HL-60/S4 treated with retinoic acid at 250 ng/mL for 4 days and 3 days (cell line): ENCODE results near the gene ZBTB42.

Source experiments
- in situ Hi-C: fragments of 300-500 bp; cut with MboI; formaldehyde crosslinking; loops from 2 replicates; pipeline ENCODE4 v1.7.0; 2022; ENCODE audit warnings: low sequenced_read_pairs

Gene ZBTB42

DNA sequence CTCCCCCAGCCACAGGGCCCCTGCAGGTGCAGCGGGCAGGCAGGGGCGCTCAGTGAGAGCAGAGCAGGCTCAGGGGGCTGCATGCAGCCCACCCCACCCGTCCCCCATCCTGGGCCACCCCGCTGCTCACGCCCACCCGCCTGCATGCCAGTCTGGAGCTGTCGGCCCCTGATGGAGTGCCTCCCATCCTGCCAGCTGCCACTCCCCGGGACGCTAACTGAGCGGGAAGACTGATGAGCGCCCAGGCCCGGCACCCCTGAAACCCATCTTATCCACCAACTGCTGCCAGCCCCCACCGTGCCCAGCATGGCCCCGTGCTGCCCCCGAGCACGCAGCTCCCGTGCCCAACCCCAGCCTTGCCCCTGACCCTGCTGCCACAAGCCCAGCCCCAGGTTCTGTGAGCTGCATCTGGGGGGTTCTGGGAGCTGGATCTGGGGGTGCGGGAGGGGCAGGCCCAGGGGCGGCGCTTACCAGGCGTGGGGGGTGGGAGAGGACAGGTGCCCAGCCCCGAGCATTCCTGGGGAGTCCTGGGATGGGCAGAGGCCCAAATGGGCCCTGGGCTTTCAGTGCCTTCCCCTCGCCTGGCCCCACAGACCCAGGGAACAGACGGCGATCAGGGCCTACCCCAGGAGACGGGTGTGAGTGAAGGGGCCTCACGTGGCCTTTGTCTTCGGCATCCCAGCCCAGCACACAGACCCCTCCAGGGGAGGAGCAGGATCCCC is 18.7 kb upstream of the ZBTB42 start:
- in situ Hi-C loops: no loop called here

DNA sequence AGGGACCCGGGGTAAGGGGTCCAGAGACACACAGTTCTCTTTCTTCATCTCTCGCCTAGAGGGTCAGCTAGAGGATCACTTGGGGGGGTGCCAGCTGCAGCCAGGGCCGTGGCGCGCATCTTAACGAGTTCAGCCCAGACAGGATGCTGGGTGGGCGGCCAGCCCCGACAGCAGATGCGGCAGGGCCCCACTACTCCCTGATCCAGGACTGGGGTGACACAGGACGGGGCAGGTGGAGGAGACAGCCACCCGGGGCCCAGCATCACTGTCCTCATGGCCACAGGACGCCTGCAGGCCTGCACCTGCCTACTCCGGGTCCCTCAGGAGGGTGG is 18.1 kb upstream of the ZBTB42 start:
- in situ Hi-C loops: no loop called here

DNA sequence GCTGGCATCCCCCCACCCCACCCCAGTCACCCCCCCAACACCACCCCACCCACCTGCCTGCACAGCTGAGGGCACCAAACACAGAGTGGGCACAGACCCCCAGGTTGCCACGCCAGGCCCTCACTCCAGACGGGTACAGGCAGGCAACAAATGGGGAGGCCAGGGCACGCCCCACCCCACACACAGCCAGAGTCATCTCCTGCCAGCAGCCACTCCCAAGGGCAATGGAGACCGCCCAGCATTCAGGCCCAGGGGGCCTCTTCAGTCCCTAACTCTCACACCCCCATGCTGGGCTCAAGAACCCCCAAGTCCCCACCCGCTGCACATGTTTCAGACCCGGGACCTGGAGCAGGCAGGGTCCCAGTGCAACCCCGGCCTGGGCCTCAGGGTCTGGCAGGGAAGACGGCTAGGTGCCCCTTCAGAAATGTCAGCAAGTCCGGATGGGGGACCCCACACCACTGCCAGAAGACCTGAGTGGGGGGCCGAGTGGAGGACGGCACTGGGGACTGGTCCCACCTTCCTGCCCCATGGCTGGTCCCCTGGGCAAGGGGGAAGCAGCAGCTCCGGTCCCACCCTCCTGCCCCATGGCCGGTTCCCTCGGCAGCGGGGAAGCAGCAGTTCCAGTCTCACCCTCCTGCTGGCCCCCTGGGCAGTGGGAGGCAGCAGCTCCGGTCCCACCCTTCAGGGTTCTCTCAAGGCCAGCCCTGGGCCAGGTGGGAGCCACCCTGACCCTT is 17.2 kb upstream of the ZBTB42 start:
- in situ Hi-C loops: no loop called here

DNA sequence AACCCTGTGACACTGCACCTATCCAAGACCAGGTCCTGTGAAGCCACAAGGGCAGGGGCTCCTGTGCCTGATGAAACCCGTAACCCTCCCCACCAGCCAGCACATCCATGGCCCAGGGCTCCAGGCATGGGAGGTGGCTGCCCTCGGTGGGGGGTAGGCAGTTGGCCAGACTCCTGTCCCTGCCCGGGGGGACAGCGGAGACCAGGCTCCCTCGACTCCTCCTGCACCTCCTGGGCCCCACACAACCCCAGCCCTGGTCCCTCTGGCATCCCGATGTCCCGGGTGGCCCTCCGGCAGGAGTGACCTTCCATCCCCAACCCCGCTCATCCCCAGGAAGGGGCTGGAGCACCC is 16.7 kb upstream of the ZBTB42 start:
- in situ Hi-C loops: no loop called here

DNA sequence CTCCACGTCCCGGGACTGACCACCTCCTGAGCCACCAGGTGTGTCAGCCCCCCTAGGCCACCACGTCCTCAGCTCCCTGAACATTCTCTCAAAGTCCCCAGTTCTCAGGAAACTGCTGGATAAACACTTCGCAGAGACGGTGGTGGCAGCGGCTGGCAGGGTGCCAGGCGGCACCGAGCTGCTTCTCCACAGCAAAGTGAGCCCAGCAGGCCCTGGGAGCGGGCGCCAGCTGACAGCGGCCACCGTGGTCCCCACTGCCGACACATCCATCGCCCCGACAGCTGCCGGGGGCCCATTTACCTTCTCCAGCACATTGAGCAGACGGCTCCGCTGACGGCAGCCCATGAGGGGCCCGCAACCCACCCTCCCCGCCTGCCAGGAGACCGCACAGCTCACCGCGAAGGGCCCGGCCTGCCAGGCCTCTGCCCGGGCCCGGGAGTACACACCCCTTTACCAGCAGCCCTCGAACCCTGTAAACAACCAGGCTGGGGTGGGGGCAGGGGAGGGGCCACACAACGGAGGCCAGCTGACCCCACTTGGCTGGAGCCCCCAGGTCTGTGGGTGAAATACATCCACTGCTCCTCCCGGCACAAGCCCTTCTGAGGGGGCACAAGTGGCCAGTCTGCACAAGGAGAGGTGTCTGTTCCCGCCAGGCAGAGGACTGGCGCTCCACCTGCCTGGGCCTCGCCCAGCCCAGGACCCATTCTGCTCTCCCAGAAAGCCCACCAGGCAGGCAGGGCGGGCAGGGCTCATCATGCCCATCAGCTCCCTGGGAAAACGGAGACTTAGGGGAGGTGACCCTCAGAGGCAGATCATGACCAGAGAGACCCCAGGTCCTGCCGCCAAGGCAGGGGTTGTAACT is 15.8 kb upstream of the ZBTB42 start:
- in situ Hi-C loops: no loop called here

DNA sequence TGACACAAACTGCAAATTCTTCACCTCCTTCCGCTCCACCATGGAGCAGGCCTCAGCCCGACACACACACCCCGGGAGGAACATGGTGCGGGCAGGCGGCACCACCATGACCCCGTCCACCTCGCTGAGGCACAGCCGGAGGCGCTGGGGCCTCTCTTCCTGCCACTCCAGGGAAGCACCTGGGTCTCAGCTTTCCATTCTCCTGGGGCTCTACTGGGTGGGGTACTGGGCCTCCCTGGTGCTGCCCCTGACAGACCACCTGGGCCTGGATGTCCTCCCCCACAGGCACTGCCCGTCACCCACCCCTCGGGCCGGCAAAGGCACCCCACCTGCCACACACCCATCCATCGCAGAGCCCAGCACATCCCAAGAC is 15.2 kb upstream of the ZBTB42 start:
- in situ Hi-C loops: no loop called here

DNA sequence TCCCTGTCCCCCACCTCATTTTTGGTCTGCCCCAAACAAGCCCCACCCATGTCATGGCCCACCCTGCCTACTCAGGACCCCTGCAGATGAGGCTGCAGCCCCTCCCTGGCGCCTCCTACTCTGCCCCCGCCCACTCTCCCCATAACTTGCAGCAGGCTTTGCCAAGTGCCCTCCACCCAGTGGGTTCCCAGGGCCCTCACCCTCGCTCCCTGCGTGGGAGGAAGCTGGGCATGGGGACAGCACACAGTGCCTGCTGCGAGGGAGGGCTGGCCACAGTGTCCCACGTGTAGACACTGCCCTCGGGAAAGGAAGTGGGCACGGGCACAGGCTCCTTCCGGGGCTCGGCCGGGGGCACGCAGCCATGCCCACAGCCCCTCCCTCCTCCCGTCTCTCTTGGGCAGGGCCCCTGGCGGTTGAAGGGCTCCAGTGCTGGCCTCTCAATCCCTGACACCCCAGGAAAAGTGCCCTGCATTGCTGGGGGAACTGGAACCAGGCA is 14.8 kb upstream of the ZBTB42 start:
- in situ Hi-C loops: no loop called here

DNA sequence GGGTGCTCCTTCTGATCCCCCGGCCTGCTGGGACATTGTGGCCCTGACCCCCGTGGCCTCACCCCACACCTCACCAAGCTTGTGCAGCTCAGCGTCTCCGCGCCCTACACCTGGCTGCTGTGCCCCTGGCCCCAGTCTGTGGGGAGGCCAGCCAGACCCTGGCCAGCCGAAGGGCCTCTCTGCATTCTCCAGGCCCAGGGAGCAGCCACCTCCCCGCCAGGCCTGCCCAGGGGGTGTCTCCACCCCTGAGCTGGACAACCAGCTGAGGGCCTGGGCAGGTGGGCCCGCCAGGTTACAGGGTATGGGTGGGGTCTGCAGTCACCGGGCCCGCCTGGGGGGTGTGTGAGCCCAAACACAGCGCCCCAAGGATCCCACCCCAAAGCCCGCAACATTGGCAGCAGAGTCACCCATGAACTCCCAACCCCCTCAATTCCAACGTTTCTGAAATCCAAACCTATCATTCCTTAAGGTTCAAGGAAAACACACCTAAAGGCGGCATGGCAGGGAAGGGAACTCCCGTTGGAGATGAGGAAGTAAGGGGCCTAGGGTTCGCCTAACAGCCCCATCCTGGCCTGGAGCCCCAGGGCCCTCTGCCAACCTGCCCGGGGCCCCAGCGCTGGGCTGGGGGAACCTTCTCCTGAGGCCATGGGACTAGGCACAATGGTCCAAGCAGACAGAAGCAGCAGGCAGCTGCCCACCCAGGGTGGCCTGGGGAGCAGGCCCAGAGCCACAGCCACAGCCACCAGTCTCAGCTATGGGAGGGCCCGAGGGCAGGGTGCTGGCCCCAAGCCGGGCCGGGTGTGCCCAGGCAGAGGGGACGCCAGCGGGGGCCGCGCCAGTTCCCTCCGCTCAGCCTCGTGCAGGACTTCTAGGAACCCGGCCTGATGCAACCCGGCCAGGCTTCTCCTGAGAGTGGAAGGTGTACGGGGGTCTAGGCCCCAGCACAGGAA is 13.9 kb upstream of the ZBTB42 start:
- in situ Hi-C loops: no loop called here

DNA sequence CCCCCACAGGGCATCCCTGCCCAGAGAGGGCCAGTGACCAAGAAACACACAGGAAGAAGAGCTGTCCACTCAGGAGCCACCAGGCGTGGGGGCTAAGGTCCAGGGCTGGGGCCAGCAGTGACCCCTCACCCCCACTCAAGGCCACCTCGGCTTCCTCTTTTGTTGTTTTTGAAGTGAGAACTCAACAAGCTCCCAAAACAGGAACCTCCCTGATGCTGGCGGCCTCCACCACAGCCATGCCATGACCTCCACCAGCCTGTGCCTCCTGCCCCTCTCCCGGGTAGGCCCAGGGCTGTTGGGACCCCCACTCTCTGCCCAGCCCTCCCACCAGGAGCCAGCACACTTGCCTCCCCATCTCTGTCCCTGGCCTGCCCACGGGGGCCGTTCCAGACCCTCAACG is 13.2 kb upstream of the ZBTB42 start:
- in situ Hi-C loops: no loop called here

DNA sequence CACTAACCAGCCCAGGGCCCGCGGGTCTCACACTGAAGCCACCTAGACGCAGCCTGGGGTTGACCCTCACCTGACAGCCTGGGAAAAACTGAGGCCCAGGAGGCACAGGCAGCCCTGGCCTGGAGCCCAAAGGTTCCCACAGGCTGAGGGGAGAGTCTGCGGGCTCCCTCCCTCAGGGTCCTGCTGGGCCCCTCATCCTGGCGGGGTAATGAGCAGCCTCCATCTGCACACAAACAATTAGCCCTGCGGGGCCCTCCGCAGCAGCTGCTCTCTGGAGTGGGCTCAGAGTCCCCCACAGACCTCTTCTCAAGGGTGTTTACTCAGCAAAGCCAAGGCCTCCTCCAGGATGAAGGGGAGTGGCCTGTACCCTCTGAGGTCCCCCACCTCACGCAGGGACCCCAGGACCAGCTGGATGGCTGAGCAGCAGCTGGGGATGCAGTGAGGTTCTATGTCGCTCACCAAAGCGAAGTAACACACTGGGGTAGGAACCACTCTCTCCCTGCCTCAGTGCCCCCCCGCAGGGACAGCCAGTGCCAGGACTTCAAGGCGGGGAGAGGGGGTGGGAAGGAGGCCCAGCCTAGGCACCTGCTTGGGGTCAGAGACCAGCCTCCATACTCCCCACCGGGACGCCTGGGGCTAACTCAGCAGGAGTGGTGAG is 12.6 kb upstream of the ZBTB42 start:
- in situ Hi-C loops: no loop called here

DNA sequence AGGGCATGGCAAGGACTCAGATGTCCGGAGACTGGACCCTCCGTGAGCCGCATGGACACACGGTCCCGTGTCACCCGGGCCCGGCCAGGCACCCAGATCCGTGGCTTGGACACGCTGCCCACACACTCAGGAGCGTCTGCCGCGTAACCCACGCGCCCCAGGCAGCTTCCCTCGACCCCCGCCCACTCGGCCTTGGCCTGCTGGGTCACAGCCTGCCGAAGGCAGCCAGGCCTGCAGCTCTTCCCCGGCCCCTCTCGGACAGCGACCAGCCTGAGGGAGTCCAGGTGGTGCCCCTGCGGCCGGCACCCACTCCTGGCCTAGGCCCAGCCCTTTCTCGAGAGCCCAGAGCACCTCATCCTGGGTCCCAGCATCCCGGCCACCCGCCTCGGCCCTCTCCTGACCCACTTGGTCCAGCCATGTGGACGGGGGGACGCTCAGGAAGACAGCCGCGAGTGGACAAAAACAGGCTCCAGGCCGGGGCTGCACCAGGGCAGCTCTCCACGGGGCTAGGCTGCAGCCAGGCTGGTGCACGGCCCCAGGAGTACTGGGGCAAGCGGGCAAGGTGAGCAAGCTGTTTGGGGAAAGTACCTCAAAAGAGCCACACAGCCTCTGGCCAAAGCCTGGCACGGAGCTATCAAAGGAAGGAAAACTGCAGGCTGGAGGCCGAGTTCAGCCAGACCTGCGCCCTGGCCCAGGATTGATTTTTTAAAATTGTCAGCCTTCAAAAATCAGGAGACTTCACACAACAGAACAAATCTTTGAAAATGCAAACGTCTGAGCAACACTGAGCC is 11.8 kb upstream of the ZBTB42 start:
- in situ Hi-C loops: no loop called here

DNA sequence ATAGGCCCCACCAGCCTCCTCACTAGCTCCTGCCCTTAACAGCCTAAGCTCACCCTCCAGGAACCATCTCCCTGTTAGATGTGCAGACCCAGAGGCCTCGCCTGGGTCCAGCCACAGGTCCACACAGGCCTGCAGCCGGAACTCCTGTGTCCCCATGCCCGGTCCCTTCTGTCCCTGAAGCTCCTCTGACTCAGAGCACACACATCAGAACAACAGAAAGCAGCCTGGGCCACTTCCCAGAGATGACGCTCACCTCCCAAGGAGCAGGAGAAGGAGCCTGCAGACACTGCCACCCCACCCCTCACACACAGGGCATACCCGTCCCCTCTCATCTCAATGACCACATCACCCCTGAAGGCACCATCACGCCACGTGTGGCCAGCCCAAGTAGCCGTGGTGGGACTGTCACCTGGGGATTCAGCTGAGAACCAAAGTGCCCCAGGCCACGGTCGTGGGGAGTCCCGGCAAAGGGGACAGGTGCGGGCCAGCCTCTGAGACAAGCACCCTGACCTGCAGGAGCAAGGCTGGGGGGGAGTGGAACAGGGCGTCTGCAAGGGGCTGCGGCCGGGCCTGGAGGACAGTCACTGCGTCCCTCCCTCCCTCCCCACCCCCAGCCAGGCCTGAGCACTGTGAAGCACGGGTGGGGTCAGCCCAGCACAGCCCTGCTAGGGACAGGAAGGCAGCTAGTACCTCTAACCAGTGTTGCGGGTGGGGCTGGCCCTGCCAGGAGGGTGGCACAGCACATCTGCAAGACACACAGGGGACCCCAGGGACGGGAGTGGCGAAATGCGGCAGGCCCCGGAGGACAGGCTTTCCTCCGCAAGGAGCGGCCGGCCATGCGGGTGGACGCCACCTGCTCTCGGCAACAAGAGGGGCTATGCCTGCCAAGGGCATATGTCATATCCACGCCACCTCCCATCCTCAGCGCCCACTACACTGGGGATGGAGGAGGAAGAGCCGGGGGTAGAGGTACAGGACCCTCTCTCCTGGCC is 10.9 kb upstream of the ZBTB42 start:
- in situ Hi-C loops: no loop called here

DNA sequence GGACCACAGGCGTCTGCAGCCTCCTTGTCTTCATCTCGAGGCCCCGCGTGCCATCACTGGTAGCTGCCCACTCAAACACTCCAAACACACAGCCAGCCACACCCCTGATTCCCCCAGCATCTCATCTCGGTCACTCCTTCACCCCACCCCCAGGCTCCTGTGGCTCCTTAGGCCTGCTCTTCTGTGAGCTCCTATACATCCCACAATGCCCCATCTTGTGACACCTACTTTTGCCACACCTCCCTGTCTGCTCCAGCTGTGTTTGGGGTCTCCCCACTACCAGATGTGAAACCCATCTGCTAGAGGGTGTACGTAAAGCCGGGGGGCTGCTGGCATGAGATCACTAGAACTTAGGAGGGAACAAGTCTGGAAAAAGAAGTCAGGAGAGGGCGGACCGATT is 9.5 kb upstream of the ZBTB42 start:
- in situ Hi-C loops: no loop called here

DNA sequence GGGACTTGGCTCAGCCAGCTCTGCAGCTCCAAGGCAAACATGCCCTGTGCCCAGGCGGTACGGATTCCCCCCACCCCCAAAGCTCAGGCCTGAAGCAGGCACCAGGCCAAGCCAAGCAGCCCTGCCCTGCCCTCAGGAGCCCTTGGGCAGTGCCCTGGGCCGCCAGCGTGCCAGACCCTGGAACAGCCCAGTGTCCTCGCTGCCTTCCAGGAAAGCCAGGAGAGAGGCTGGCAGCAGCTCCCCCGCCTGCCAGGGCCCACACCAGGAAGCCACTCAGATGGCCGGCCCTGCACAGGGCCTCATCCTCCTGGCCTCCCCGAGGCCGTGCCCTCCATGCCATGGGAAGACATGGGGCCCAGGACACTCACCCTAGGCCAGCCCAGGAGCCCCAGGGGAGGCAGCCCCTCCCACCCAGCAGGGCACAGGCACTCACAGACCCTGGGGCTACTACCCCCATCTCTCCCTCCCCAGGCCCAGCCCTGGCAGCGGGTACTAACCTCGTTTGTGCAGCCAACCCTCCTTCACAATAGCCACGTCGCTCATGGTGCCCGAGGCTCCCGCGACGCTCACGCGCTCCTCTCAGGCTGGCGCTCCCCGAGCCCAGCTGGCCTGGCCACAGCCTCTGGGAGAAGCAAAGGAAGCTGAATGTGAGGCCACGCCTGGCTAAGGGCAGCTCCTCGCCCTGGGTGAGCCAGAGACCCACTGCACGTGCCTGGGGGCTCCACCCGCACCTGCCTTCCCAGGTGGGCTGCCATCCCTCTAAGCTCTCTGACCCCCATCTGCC is 8.6 kb upstream of the ZBTB42 start:
- in situ Hi-C loops: no loop called here

DNA sequence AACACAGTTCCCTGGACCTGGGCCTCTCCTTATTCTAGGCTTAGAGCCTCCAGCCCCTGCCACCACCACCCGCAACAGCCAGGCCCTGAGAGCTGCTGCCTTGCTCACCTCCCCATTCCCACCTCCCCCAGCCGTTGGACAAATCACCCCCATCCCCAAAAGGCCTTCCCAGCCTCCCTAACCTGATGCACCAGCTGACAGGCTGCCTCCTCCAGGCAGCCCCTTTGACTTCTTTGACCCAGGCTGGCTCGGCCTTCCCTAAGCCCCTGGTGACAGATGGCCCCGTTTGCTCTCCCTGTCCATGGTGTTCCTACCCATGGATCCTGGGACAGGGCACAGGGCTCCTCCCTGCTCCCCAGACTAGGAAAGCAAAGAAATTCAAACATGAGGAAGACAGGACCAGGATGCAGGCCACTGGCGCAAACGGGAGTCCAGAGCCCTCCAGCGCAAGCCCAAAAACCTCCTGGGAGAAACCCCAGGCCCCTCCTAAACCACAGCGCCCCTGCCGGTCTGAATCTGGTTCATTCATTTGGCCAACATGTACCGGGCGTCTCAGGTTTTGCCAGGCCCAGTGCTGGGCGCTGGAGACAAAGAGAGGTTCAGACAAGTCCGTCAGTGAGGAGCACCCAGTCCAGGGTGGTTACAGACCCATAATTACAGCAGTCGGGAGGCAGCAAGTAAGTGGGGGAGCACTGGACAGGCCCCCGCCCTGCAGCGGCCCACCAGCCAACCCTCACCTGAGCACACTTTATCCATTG is 7.8 kb upstream of the ZBTB42 start:
- in situ Hi-C loops: no loop called here

DNA sequence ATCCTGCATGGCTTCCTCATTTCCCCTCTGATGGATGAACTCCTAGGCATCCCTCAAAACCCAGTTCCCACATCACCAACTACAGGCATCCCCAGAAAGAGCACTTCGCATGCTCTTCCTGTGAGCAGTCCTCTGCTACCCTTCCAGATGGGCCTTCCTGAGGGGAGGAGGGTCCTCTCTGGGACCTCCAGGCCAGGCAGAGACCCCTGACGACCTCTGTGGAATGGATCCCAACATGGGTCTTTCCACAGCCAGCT is 7.3 kb upstream of the ZBTB42 start:
- in situ Hi-C loops: no loop called here

DNA sequence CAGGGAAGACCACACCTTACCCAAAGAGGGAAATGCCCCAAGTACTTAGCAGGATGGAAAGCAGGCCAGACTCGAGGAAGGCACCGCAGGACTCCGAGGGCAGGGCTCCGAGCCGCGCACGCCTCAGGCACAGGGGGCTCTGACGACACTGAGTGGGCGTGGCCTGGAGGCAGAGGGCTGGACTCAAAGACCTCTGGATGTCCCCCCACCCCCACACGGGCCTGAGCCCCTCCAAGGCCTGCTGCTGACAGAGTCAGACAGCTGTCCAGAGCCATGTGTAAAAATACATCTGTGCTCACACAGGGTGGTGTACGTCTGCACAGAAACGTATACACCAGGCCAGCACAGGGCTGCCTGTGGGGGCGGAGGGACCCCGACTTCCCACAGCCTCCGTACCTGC is 6.8 kb upstream of the ZBTB42 start:
- in situ Hi-C loops: no loop called here
